GM23248 (cell line): ENCODE results near the gene SF3A2. TPM values are rescaled to one million over a fixed set of nuclear protein-coding genes. Genes with fewer than 3 reads are reported as not detected.

ENCODE experiments used
- DNase-seq: peaks from one replicate; pipeline ENCODE4 v3.0.0-alpha.2; 2015
- H2AFZ ChIP-seq: fragments of 200-600 bp; sonication (generic); 2 replicates; pipeline ENCODE4 v1.6.1; 2016; ENCODE audit warnings: antibody characterized with exemption
- H3F3A ChIP-seq: fragments of 200-600 bp; sonication (generic); 2 replicates; pipeline ENCODE4 v1.6.1; 2016; ENCODE audit warnings: mild to moderate bottlenecking, antibody characterized with exemption, mixed run types; ENCODE audit not compliant: insufficient read depth
- H3K27ac ChIP-seq: fragments of 200-600 bp; sonication (generic); 2 replicates; pipeline ENCODE4 v1.5.1; 2016; ENCODE audit warnings: mild to moderate bottlenecking
- H3K27me3 ChIP-seq: fragments of 200-600 bp; sonication (generic); replicated peaks from 2 replicates; pipeline ENCODE4 v1.6.1; 2016; ENCODE audit warnings: mild to moderate bottlenecking; ENCODE audit not compliant: insufficient read depth
- H3K36me3 ChIP-seq: fragments of 200-600 bp; sonication (generic); 2 replicates; pipeline ENCODE4 v1.6.1; 2016; ENCODE audit warnings: low read depth, mild to moderate bottlenecking
- H3K4me1 ChIP-seq: fragments of 200-600 bp; sonication (generic); 2 replicates; pipeline ENCODE4 v1.6.1; 2016; ENCODE audit warnings: mild to moderate bottlenecking; ENCODE audit not compliant: insufficient read depth
- H3K4me2 ChIP-seq: fragments of 200-600 bp; sonication (generic); one replicate; pipeline ENCODE4 v1.6.1; 2016; ENCODE audit warnings: mild to moderate bottlenecking; ENCODE audit not compliant: unreplicated experiment
- H3K4me3 ChIP-seq: fragments of 200-600 bp; sonication (generic); 2 replicates; pipeline ENCODE4 v1.5.1; 2016; ENCODE audit warnings: mild to moderate bottlenecking
- H3K79me2 ChIP-seq: fragments of 200-600 bp; sonication (generic); 2 replicates; pipeline ENCODE4 v1.6.1; 2016; ENCODE audit warnings: mild to moderate bottlenecking; ENCODE audit not compliant: insufficient read depth
- H3K9ac ChIP-seq: fragments of 200-600 bp; sonication (generic); 2 replicates; pipeline ENCODE4 v1.6.1; 2016; ENCODE audit warnings: mild to moderate bottlenecking
- H3K9me2 ChIP-seq: fragments of 200-600 bp; sonication (generic); 2 replicates; pipeline ENCODE4 v1.6.1; 2016; ENCODE audit warnings: mixed run types, mild to moderate bottlenecking, moderate library complexity; ENCODE audit not compliant: insufficient read depth
- H3K9me3 ChIP-seq: fragments of 200-600 bp; sonication (generic); one replicate; pipeline ENCODE4 v1.6.1; 2017; ENCODE audit warnings: low read depth
- H4K20me1 ChIP-seq: fragments of 200-600 bp; sonication (generic); 2 replicates; pipeline ENCODE4 v1.6.0; 2016; ENCODE audit not compliant: insufficient read depth
- EZH2 ChIP-seq: fragments of 200-600 bp; sonication (generic); IDR thresholded peaks from 2 replicates; pipeline ENCODE4 v1.6.1; 2018; ENCODE audit warnings: antibody characterized with exemption, mild to moderate bottlenecking; ENCODE audit not compliant: insufficient read depth, poor library complexity, severe bottlenecking
- EZH2phosphoT487 ChIP-seq: fragments of 200-600 bp; sonication (generic); IDR thresholded peaks from 2 replicates; pipeline ENCODE4 v1.6.1; 2018; ENCODE audit warnings: antibody characterized with exemption, moderate library complexity, mild to moderate bottlenecking, low read depth; ENCODE audit not compliant: insufficient read depth
- WGBS, 2 experiments: methylation state at CpG; one replicate each; pipeline ENCODE4 v1.1.6; 2015 to 2017; ENCODE audit warnings: low lambda C conversion rate in 2 of 2, low coverage in 1 of 2; ENCODE audit errors: missing lambda C conversion rate in 2 of 2; 5-methylcytosine and 5-hydroxymethylcytosine counted together
- in situ Hi-C: fragments of 300-500 bp; cut with MboI; formaldehyde crosslinking; loops from 2 replicates; pipeline ENCODE4 v1.15.0; 2020
- polyA plus RNA-seq: library from polyadenylated mRNA; unstranded; fragments of >200 nt; fragmentation: Nextera tagmentation; extraction: Ambion mirVana; gene quantifications from 2 replicates; pipeline ENCODE4 v1.2.1, GENCODE V29; 2016
- total RNA-seq: library from RNA; depleted of rRNA; stranded (reverse); fragments of >200 nt; shearing (Covaris generic); gene quantifications from 2 replicates; pipeline ENCODE4 v1.2.3, GENCODE V29; 2014; rRNA removed

Gene SF3A2, protein sequence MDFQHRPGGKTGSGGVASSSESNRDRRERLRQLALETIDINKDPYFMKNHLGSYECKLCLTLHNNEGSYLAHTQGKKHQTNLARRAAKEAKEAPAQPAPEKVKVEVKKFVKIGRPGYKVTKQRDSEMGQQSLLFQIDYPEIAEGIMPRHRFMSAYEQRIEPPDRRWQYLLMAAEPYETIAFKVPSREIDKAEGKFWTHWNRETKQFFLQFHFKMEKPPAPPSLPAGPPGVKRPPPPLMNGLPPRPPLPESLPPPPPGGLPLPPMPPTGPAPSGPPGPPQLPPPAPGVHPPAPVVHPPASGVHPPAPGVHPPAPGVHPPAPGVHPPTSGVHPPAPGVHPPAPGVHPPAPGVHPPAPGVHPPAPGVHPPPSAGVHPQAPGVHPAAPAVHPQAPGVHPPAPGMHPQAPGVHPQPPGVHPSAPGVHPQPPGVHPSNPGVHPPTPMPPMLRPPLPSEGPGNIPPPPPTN
- 20.9 and 26.7 TPM in 2 replicates for total RNA-seq
- polyA plus RNA-seq, result 13.7 and 16.8 TPM in 2 replicates

GRCh38 chr19:2236314-2237050 is at the start of gene SF3A2, which contains the start of gene PLEKHJ1:
Gene SF3A2 (plus strand): TSS chr19:2236824. CDS start chr19:2243419, 6,595 bp downstream.
Gene PLEKHJ1 (minus strand): TSS chr19:2236329. CDS start chr19:2236248, 81 bp downstream.
- no peaks in the 10 kb centered on the region for H3K9me2 ChIP-seq
- in situ Hi-C loops, result no loop called here
- peak within 1 kb of the TSS; percentile 66 for H2AFZ ChIP-seq
- peak within 1 kb of the TSS; percentile 83 for H3K4me3 ChIP-seq
- H3K27me3 ChIP-seq, result no peaks in the 10 kb centered on the region
- H3K9ac ChIP-seq, result peak within 1 kb of the TSS; percentile 92
- peak within 1 kb of the TSS; percentile 97 for H3K4me2 ChIP-seq
- no peaks in the 10 kb centered on the region for H3K9me3 ChIP-seq
- peak within 1 kb of the TSS; percentile 92 for H3K27ac ChIP-seq
- peaks cover 29% of the 10 kb centered on the region; the same call in 1 of the 2 replicates for H3F3A ChIP-seq
- WGBS, 2 experiments, result 1 to 2% methylated on average over 70 to 71 of the region's 80 CpGs
- peaks cover 92% of the 10 kb centered on the region for H3K79me2 ChIP-seq
- TF ChIP-seq EZH2phosphoT487, result no peak
- no peak for TF ChIP-seq EZH2
- peaks cover 31% of the 10 kb centered on the region for H3K4me1 ChIP-seq
- peaks cover 8% of the 10 kb centered on the region; the same call in 1 of the 2 replicates for H4K20me1 ChIP-seq
- no peaks in the 10 kb centered on the region for H3K36me3 ChIP-seq
- DNase-seq, result peak; percentile 99

DNA sequence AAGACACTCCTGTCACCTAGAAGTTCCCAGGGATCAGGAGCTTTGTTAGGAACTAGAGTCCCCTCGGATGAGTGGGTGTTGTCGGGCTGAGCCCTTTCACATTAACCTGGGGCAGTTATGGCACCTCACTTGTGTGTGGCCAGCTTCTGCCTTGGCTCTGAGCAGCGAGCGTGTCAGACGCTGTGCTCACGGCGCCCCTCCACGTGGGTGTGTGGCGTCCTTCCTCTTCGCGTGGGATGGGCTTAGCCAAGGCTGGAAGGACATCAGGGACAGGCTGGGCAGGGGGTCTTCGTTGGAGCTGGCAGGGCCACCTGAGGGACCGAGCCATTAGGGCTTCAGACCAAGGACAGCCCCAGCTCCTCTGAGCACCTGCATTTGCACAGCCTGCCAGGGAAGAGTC is 49.5 kb upstream of the SF3A2 start:
- no peak for TF ChIP-seq EZH2phosphoT487
- no peak for TF ChIP-seq EZH2
- H3F3A ChIP-seq, result peaks cover 30% of the 10 kb centered on the region
- H3K27me3 ChIP-seq, result no peaks in the 10 kb centered on the region
- H3K9me2 ChIP-seq, result no peaks in the 10 kb centered on the region
- no peak overlapping the region for H2AFZ ChIP-seq
- WGBS, 2 experiments, result 67 to 74% methylated on average over 11 to 13 of the region's 13 CpGs
- H3K79me2 ChIP-seq, result peaks cover 76% of the 10 kb centered on the region
- no peaks in the 10 kb centered on the region for H3K36me3 ChIP-seq
- in situ Hi-C loops, result no loop called here
- H3K9ac ChIP-seq, result peak overlapping the region; percentile 62; the same call in 1 of the 2 replicates
- no peak for DNase-seq
- peaks cover 18% of the 10 kb centered on the region for H3K4me1 ChIP-seq
- H4K20me1 ChIP-seq, result no peaks in the 10 kb centered on the region
- no peak overlapping the region for H3K4me3 ChIP-seq
- H3K27ac ChIP-seq, result peak overlapping the region; percentile 78
- no peaks in the 10 kb centered on the region for H3K9me3 ChIP-seq
- no peak overlapping the region for H3K4me2 ChIP-seq

DNA sequence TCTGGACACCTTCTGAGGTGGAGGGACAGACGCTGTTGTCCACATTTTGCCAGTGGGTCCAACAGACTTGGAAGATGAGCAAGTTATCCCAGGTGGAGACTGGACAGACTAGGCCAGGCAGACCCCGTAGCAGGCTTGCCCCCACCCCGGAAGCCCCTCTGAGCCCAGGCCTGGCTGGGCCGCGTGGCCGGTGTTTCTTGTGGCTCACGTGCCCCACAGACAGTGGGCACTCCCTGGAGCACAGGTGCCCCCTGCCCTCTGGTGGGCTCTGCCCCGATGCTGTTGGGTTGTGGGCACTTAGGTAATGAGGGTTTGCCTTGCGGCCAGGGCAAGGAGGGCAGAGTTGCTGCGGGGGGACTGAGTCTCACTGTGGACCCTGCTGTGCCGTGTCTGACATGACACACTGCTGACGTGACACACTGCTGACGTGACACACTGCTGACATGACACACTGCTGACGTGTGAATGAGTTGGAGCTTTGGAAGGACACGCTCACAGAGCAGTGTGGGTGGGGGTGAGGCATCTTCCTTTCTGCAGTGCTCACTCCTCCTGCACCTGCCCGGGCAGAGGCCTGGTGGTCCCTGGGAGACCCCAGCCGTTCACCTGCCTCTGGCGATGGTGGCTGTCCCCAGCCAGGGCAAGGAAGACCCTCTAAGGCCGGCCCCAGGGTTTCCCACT is 47.8 kb upstream of the SF3A2 start:
- Histone ChIP-seq H3K9me2 (no peaks in the 10 kb centered on the region), H3F3A (peaks cover 30% of the 10 kb centered on the region), H2AFZ (no peak overlapping the region), H3K4me1 (peaks cover 18% of the 10 kb centered on the region), H3K9ac (no peak overlapping the region), H3K27me3 (no peaks in the 10 kb centered on the region), H4K20me1 (no peaks in the 10 kb centered on the region), H3K36me3 (0 out of 2 replicates have a peak, but pooled peaks cover 5% of the 10 kb centered on the region), H3K4me3 (no peak overlapping the region), H3K9me3 (no peaks in the 10 kb centered on the region), H3K27ac (peak overlapping the region; percentile 45; the same call in 1 of the 2 replicates), H3K79me2 (peaks cover 76% of the 10 kb centered on the region), H3K4me2 (no peak overlapping the region)
- TF ChIP-seq EZH2 (no peak), EZH2phosphoT487 (no peak)
- peak; percentile 88 for DNase-seq
- in situ Hi-C loops, result no loop called here
- 61 to 63% methylated on average over 19 of the region's 19 CpGs for WGBS, 2 experiments

GRCh38 chr19:2189880-2190279 is 46.7 kb upstream of the SF3A2 start:
- no peak for TF ChIP-seq EZH2
- TF ChIP-seq EZH2phosphoT487, result no peak
- no peak overlapping the region for H3K9ac ChIP-seq
- peaks cover 76% of the 10 kb centered on the region for H3K79me2 ChIP-seq
- no peak overlapping the region for H3K4me2 ChIP-seq
- H2AFZ ChIP-seq, result no peak overlapping the region
- no peak overlapping the region for H3K4me3 ChIP-seq
- H4K20me1 ChIP-seq, result no peaks in the 10 kb centered on the region
- in situ Hi-C loops, result no loop called here
- H3K36me3 ChIP-seq, result 0 out of 2 replicates have a peak, but pooled peaks cover 5% of the 10 kb centered on the region
- peaks cover 26% of the 10 kb centered on the region for H3F3A ChIP-seq
- peaks cover 18% of the 10 kb centered on the region for H3K4me1 ChIP-seq
- no peaks in the 10 kb centered on the region for H3K27me3 ChIP-seq
- H3K9me3 ChIP-seq, result no peaks in the 10 kb centered on the region
- H3K27ac ChIP-seq, result no peak overlapping the region
- no peaks in the 10 kb centered on the region for H3K9me2 ChIP-seq
- 74 to 78% methylated on average over 15 to 16 of the region's 16 CpGs for WGBS, 2 experiments
- DNase-seq, result no peak
